OCI-LY3 (cell line): ENCODE measurements around the gene NELL1.

Experiments
- EZH2phosphoT487 ChIP-seq: fragments of 200-600 bp; shearing (Covaris generic); IDR thresholded peaks from 2 replicates; pipeline ENCODE4 v1.6.1; 2018; ENCODE audit warnings: antibody characterized with exemption, mixed run types, low read depth
- TF ChIP-seq, protein P1 (sequence below): fragments of 200-600, 300-600 bp; sonication (generic); IDR thresholded peaks from 2 replicates; pipeline ENCODE4 v1.5.1; 2014; ENCODE audit warnings: antibody characterized with exemption, low read length, low read depth

DNA sequence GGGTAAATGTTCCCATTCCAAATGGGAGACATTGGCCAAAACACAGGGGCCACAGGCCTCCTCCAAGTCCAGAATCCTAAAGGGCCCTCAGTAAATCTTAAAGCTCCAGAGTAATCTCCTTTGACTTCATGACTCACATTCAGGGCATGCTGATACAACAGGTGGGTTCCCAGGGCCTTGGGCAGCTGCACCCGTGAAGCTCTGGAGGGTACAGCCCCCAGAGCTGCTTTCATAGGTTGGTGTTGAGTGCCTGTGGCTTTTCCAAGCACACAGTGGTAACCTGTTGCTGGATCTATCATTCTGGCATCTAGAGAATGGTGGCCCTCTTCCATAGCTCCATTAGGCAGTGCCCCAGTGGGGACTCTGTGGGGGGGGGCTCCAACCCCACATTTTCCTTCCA, 54.0 kb downstream of the NELL1 start:
- TF ChIP-seq EZH2phosphoT487, result no peak
- TF ChIP-seq, protein P1, sequence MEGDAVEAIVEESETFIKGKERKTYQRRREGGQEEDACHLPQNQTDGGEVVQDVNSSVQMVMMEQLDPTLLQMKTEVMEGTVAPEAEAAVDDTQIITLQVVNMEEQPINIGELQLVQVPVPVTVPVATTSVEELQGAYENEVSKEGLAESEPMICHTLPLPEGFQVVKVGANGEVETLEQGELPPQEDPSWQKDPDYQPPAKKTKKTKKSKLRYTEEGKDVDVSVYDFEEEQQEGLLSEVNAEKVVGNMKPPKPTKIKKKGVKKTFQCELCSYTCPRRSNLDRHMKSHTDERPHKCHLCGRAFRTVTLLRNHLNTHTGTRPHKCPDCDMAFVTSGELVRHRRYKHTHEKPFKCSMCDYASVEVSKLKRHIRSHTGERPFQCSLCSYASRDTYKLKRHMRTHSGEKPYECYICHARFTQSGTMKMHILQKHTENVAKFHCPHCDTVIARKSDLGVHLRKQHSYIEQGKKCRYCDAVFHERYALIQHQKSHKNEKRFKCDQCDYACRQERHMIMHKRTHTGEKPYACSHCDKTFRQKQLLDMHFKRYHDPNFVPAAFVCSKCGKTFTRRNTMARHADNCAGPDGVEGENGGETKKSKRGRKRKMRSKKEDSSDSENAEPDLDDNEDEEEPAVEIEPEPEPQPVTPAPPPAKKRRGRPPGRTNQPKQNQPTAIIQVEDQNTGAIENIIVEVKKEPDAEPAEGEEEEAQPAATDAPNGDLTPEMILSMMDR, result no peak
